IPS DF 6.9 (cell line): ENCODE measurements around the gene POLR3A.
"Not testable (repeated sequence)": the region's sequence is repeated elsewhere in the genome, so short reads cannot be mapped to it uniquely, and the experiment has no call there.

Experiments used
- DNase-seq: peaks from one replicate; pipeline ENCODE4 v3.0.0-alpha.2; 2013; ENCODE audit warnings: low read depth, low spot score
- H3K27ac ChIP-seq: one replicate; pipeline ENCODE4 v1.5.1; 2013; ENCODE audit warnings: low read length, control low read depth
- H3K27me3 ChIP-seq: 2 replicates; pipeline ENCODE4 v1.6.1; 2013; ENCODE audit warnings: mild to moderate bottlenecking, low read length; ENCODE audit not compliant: control insufficient read depth, insufficient read depth
- H3K36me3 ChIP-seq: 2 replicates; pipeline ENCODE4 v1.6.1; 2013; ENCODE audit warnings: low read length; ENCODE audit not compliant: control insufficient read depth, insufficient read depth
- H3K4me1 ChIP-seq: 2 replicates; pipeline ENCODE4 v1.6.1; 2013; ENCODE audit warnings: low read length; ENCODE audit not compliant: control insufficient read depth, insufficient read depth
- H3K4me3 ChIP-seq: 2 replicates; pipeline ENCODE4 v1.5.1; 2013; ENCODE audit warnings: mild to moderate bottlenecking, low read length
- H3K9me3 ChIP-seq: 2 replicates; pipeline ENCODE4 v1.6.1; 2013; ENCODE audit warnings: low read length, inconsistent platforms; ENCODE audit not compliant: control insufficient read depth, insufficient read depth
- WGBS: extraction: QIAGEN DNeasy Blood & Tissue Kit; methylation state at CpG from one replicate; pipeline ENCODE4 v1.1.7; 2013; ENCODE audit warnings: mixed read lengths, missing lambda C conversion rate; ENCODE audit not compliant: insufficient read length, insufficient coverage; 5-methylcytosine and 5-hydroxymethylcytosine counted together

Gene POLR3A

GRCh38 chr10:78066012-78066411 is 36.7 kb upstream of the POLR3A start:
- WGBS: no CpG with 5 or more reads among the region's 5 CpGs
- H3K27me3 ChIP-seq: no peaks in the 10 kb centered on the region
- DNase-seq: no peak
- no peaks in the 10 kb centered on the region for H3K36me3 ChIP-seq
- no peaks in the 10 kb centered on the region; the same call in 1 of the 2 replicates for H3K4me1 ChIP-seq
- no peak overlapping the region for H3K27ac ChIP-seq
- H3K9me3 ChIP-seq: no peaks in the 10 kb centered on the region
- no peak overlapping the region for H3K4me3 ChIP-seq

DNA sequence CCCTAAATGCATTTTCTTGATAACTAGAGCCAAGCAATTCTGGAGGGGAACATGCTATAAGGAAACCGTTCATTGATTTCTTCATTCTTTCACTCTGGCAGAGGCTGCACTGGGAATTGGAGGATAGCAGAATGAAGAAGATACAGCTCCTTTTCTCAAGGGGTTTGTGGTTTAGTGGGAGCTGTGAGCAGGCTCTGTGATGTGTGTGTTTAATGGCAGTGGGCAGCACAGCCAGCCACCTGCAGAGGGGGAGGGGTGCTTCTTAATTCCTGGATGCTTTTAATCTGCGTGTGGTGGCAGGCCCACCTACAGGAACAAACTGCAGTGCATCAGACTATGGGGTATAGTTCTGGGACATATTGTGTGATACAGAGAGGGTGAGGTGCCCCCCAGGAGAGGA is 36.3 kb upstream of the POLR3A start:
- no peaks in the 10 kb centered on the region for H3K36me3 ChIP-seq
- WGBS: no CpG with 5 or more reads among the region's 2 CpGs
- H3K4me3 ChIP-seq: no peak overlapping the region
- DNase-seq: no peak
- H3K4me1 ChIP-seq: no peaks in the 10 kb centered on the region; the same call in 1 of the 2 replicates
- no peaks in the 10 kb centered on the region for H3K27me3 ChIP-seq
- no peak overlapping the region for H3K27ac ChIP-seq
- H3K9me3 ChIP-seq: no peaks in the 10 kb centered on the region

DNA sequence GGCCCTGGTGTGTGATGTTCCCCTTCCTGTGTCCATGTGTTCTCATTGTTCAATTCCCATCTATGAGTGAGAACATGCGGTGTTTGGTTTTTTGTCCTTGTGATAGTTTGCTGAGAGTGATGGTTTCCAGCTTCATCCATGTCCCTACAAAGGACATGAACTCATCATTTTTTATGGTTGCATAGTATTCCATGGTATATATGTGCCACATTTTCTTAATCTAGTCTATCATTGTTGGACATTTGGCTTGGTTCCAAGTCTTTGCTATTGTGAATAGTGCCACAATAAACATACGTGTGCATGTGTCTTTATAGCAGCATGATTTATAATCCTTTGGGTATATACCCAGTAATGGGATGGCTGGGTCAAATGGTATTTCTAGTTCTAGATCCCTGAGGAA is 35.6 kb upstream of the POLR3A start:
- not testable (repeated sequence) for H3K9me3 ChIP-seq, H3K4me1 ChIP-seq, H3K36me3 ChIP-seq, H3K27ac ChIP-seq, DNase-seq, H3K4me3 ChIP-seq, H3K27me3 ChIP-seq
- WGBS: no CpG with 5 or more reads among the region's 2 CpGs

- Histone ChIP-seq H3K9me3 (no peaks in the 10 kb centered on the region), H3K27me3 (no peaks in the 10 kb centered on the region), H3K4me3 (no peak overlapping the region), H3K27ac (no peak overlapping the region), H3K4me1 (no peaks in the 10 kb centered on the region; the same call in 1 of the 2 replicates), H3K36me3 (no peaks in the 10 kb centered on the region)
- WGBS: no CpG with 5 or more reads among the region's 2 CpGs
- DNase-seq: no peak
Observed at GRCh38 chr10:78063236-78063635, 33.9 kb upstream of the POLR3A start.

DNA sequence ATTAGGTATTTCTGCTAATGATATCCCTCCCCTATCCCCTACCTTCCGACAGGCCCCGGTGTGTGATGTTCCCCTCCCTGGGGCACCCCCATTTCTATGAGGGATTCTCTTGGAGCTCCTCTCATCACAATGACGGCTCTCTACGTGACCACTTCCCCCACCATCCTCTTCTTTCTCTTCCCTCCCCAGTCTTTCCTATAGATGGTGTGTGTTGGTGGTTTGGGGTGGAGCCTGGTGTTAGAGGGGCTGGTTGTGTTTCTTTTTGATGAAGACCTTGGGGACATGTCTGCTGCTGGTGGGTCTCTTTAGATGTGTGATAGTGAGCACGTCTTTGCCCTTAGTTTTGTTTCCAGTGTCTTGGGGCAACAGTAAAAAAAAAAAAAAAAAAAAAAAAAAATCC is 33.0 kb upstream of the POLR3A start:
- no CpG with 5 or more reads among the region's 5 CpGs for WGBS
- Histone ChIP-seq H3K4me1 (no peaks in the 10 kb centered on the region; the same call in 1 of the 2 replicates), H3K27ac (no peak overlapping the region)

DNA sequence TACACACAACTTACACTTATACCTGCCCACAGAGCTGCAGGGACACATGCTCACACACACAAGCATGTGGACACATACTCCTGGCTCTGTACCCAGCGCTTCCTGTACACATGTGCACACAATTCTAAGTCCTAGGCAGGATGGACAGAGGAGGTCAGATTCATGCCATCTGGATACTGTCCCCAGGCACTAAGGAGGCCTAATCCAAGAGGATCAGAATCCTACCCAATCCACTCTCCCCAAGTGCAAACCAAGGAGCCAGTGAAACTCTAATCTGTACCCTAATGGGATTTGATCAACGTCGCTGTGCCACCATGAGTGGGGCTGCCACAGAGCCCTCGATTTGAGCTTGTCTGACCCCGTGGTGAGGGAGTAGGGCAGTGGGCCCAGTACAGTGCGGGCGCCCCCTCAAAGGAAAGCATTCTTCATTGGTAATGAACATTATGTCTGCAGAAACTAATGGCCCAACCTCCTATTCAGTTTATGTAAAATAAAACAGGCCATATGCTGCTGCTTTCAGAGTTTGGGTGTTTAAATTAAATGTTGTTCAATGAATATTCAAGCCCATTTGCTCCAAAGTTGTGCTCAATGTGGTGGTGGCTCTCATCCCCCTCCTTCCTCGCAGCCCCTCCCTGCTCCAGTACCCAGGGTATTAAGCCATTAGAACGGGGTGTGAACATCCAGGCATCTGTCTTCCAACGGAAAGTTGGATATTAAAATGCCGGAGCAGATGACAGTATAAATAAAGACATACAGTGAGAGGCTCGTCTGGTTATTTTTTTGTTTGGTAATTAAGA is 30.8 kb upstream of the POLR3A start:
- H3K27ac ChIP-seq: no peak overlapping the region
- H3K9me3 ChIP-seq: no peaks in the 10 kb centered on the region
- no CpG with 5 or more reads among the region's 12 CpGs for WGBS
- no peak overlapping the region for H3K4me3 ChIP-seq
- H3K4me1 ChIP-seq: no peaks in the 10 kb centered on the region
- H3K27me3 ChIP-seq: no peaks in the 10 kb centered on the region
- no peak for DNase-seq
- H3K36me3 ChIP-seq: no peaks in the 10 kb centered on the region

More for the DNA sequence above, 33.0 kb upstream of the POLR3A start:
- H3K27me3 ChIP-seq: no peaks in the 10 kb centered on the region
- no peaks in the 10 kb centered on the region for H3K9me3 ChIP-seq
- H3K4me3 ChIP-seq: no peak overlapping the region
- no peaks in the 10 kb centered on the region for H3K36me3 ChIP-seq
- no peak for DNase-seq

DNA sequence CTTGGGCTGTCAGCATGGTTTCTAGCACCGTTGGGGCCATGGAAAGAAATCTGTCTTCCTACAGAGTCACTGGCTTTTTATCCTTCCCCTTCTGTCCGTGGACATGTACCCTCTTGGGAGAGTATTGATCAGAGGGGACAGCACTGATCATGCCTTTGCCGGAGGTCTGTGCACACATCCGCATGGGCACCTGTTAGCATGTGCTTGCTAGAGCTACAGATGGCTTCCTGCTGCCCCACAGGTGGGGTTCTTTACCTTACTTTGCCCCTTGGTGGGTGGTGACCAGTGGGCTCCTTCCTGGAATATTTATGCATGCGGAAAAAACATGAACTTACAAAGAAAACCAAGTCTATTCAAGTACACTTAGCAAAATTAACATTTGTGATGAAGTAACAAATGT is 29.2 kb upstream of the POLR3A start:
- Histone ChIP-seq H3K9me3 (no peaks in the 10 kb centered on the region), H3K36me3 (no peaks in the 10 kb centered on the region), H3K27me3 (no peaks in the 10 kb centered on the region), H3K4me3 (no peak overlapping the region), H3K27ac (no peak overlapping the region), H3K4me1 (no peaks in the 10 kb centered on the region)
- no CpG with 5 or more reads among the region's 5 CpGs for WGBS
- DNase-seq: no peak

- H3K9me3 ChIP-seq: no peaks in the 10 kb centered on the region
- no peaks in the 10 kb centered on the region; the same call in 1 of the 2 replicates for H3K4me1 ChIP-seq
- no CpG with 5 or more reads among the region's 7 CpGs for WGBS
- no peak overlapping the region for H3K4me3 ChIP-seq
- no peaks in the 10 kb centered on the region for H3K27me3 ChIP-seq
- H3K36me3 ChIP-seq: no peaks in the 10 kb centered on the region
- H3K27ac ChIP-seq: no peak overlapping the region
- no peak for DNase-seq
Observed at GRCh38 chr10:78053211-78053868, 24.0 kb upstream of the POLR3A start.

- Histone ChIP-seq H3K9me3 (no peaks in the 10 kb centered on the region), H3K27me3 (no peaks in the 10 kb centered on the region), H3K4me1 (peaks cover 2% of the 10 kb centered on the region), H3K4me3 (no peak overlapping the region), H3K27ac (no peak overlapping the region), H3K36me3 (no peaks in the 10 kb centered on the region)
- no peak for DNase-seq
- WGBS: no CpG with 5 or more reads among the region's 1 CpG
Observed at GRCh38 chr10:78049851-78050250, 20.5 kb upstream of the POLR3A start.

- Histone ChIP-seq H3K4me1 (peaks cover 2% of the 10 kb centered on the region), H3K27me3 (no peaks in the 10 kb centered on the region), H3K9me3 (no peaks in the 10 kb centered on the region), H3K27ac (no peak overlapping the region), H3K4me3 (no peak overlapping the region), H3K36me3 (no peaks in the 10 kb centered on the region; the same call in 1 of the 2 replicates)
- DNase-seq: no peak
- WGBS: no CpG with 5 or more reads among the region's 13 CpGs
Observed at GRCh38 chr10:78047314-78047891, 18.1 kb upstream of the POLR3A start.
